Activated CD4-positive, alpha-beta T cell treated with anti-CD3 and anti-CD28 coated beads, Interleukin-2, amount 10 ng/mL, durations not matched to agents 7 days and 5 days (primary cell): ENCODE results near the gene NADK. TPM values are rescaled to one million over a fixed set of nuclear protein-coding genes. Genes with fewer than 3 reads are reported as not detected.
A peak's percentile ranks its signal among the peaks of the same experiment; 100 is the strongest.

ENCODE experiments used
- CTCF ChIA-PET: fragments of 350-600 bp; sonication (Branson Sonifier 250); formaldehyde crosslinking; loops from one replicate; lab custom pipeline; 2021; ENCODE audit warnings: antibody characterized with exemption; lab: Charles Lee
- POLR2A ChIA-PET: fragments of 350-600 bp; sonication (Branson Sonifier 250); formaldehyde crosslinking; loops from one replicate; lab custom pipeline; 2021; ENCODE audit warnings: antibody characterized with exemption; lab: Charles Lee
- DNase-seq: peaks from one replicate; pipeline ENCODE4 v3.0.0-alpha.2; 2020
- H3K27ac Mint-ChIP-seq: one replicate; pipeline ENCODE4 v1.8.0; 2021; ENCODE audit warnings: mild to moderate bottlenecking, moderate library complexity, mixed read lengths
- H3K27me3 Mint-ChIP-seq: one replicate; pipeline ENCODE4 v1.8.0; 2021; ENCODE audit warnings: mixed read lengths
- H3K36me3 Mint-ChIP-seq: one replicate; pipeline ENCODE4 v1.8.0; 2021; ENCODE audit warnings: low read depth, mixed read lengths
- H3K4me1 Mint-ChIP-seq: one replicate; pipeline ENCODE4 v1.8.0; 2021; ENCODE audit warnings: mixed read lengths
- H3K4me3 Mint-ChIP-seq: one replicate; pipeline ENCODE4 v1.8.0; 2021; ENCODE audit warnings: mild to moderate bottlenecking, moderate library complexity, mixed read lengths
- H3K9me3 Mint-ChIP-seq: one replicate; pipeline ENCODE4 v1.8.0; 2021; ENCODE audit warnings: mixed read lengths
- total RNA-seq, 2 experiments: library from RNA; stranded (reverse); gene quantifications; one replicate each; pipeline ENCODE4 v1.2.3, GENCODE V29; 2021

The NADK gene
- total RNA-seq, 2 experiments from 2014 or later = 76.6 to 78.7 TPM

DNA sequence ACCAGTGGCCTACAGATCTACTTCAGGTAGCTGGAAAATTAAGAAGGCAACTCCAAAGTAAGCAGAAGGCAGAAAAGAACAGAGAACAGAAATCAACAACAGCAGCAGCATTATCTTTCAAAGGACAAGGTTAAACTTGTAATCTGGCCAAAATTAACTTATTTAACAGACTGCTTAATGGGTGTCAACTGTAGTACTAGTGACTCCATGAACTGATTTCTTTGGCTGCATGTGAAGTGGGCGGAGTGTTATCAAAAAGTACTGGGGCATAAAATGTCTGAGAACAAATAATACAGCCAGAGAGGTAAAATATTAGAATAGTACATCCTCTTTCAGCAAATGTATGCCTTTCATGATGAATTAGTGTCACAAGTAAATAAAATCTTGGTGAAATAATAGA, 24.6 kb upstream of the NADK start:
- H3K27ac Mint-ChIP-seq = peak overlapping the region; percentile 51
- no peak overlapping the region for H3K4me3 Mint-ChIP-seq
- POLR2A ChIA-PET = no interaction called here
- no peak for DNase-seq
- CTCF ChIA-PET = interaction anchor here (0.6 to 1.8 kb wide), 2 partner anchors 47 to 83 kb away, joined by 3 read pairs; no protein-coding TSS in a partner anchor
- peaks cover 30% of the 10 kb centered on the region for H3K4me1 Mint-ChIP-seq
- no peaks in the 10 kb centered on the region for H3K9me3 Mint-ChIP-seq
- peaks cover 41% of the 10 kb centered on the region for H3K36me3 Mint-ChIP-seq
- no peaks in the 10 kb centered on the region for H3K27me3 Mint-ChIP-seq

DNA sequence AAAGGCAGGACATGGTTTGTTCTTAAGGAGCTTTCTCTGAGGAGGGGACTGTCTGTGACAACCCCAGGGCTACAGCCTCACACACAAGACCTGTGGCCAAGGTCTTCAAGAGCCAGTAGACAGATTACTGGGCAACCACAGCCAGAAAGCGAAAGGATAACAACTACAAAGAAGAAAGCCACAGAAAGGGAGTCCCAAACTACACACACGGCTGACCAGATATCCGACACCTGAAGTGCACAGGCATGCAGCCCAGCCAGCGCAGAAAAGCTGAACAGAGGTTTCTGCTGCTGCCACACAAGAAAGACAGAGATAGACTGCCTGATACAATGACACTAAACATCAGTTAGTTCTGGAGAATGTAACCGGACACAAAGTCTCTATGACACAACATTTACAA, 21.4 kb upstream of the NADK start:
- H3K9me3 Mint-ChIP-seq = no peaks in the 10 kb centered on the region
- H3K27me3 Mint-ChIP-seq = no peaks in the 10 kb centered on the region
- no peak for DNase-seq
- ChIA-PET POLR2A (no interaction called here), CTCF (interaction anchor here (1.4 kb wide), 2 partner anchors 20 to 24 kb away, joined by 3 to 4 read pairs; no protein-coding TSS in a partner anchor)
- H3K36me3 Mint-ChIP-seq = peaks cover 46% of the 10 kb centered on the region
- peaks cover 34% of the 10 kb centered on the region for H3K4me1 Mint-ChIP-seq
- no peak overlapping the region for H3K27ac Mint-ChIP-seq
- no peak overlapping the region for H3K4me3 Mint-ChIP-seq

DNA sequence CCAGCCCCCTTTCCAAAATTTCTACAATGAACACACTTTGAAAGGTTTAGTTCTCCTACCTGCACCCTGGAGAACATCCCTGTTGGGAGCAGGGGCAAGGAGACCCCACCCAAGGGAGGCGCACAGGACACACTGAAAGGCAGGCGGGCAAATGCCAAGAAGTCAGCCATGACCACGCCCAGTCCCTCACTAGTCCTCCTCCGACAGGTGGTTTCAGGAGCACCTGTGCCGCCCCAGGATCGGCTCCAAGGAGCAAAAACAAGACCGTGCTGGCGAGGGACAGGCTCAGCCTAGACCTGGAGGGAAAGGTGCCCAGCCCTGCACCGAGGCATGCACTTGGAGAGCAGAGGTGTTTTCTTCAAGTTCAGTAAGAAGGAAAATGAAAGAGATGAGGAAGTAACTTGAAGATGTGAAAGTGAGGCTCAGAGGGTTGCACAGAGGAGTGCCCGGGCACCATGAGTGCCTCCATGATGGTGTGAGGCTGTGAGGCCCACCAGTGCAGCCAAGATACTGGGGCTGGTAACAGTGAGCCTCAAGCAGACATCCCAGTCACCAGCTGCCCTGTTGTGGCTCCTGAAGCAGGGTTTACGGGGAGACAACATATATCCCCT, 19.6 kb upstream of the NADK start:
- peaks cover 48% of the 10 kb centered on the region for H3K36me3 Mint-ChIP-seq
- no peaks in the 10 kb centered on the region for H3K9me3 Mint-ChIP-seq
- H3K4me1 Mint-ChIP-seq = peaks cover 24% of the 10 kb centered on the region
- H3K4me3 Mint-ChIP-seq = peak overlapping the region; percentile 32
- no peaks in the 10 kb centered on the region for H3K27me3 Mint-ChIP-seq
- ChIA-PET POLR2A (no interaction called here), CTCF (interaction anchor here (0.9 to 1.1 kb wide), 2 partner anchors 9 to 98 kb away, joined by 3 to 8 read pairs; no protein-coding TSS in a partner anchor)
- H3K27ac Mint-ChIP-seq = no peak overlapping the region
- DNase-seq = no peak

DNA sequence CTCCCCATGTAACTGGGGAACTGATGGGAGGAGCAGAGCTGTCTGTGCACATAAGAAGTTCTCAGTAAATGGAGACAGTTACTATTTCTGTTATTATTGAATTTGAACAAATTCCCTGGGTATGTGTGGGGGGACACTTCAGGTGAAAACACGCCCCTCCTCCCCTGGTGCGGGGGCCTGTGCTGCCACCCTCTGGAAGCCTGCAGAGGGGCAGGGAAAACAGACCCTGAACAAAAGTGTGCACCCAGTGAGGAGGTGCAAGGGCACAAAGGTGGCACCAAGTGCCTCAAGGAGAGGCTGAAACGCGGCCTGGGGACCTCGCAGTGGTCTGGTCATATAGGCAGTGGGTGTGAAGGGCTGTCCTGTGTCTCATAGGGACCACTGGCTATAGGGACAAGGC, 18.2 kb upstream of the NADK start:
- DNase-seq = no peak
- peaks cover 47% of the 10 kb centered on the region for H3K36me3 Mint-ChIP-seq

GRCh38 chr1:1794999-1795398, 16.7 kb upstream of the NADK start:
- H3K4me1 Mint-ChIP-seq = peaks cover 13% of the 10 kb centered on the region
- H3K36me3 Mint-ChIP-seq = peaks cover 50% of the 10 kb centered on the region
- ChIA-PET POLR2A (interaction anchor here (0.6 kb wide), 1 partner anchor 71 kb away, joined by 5 read pairs; no protein-coding TSS in a partner anchor), CTCF (no interaction called here)
- DNase-seq = no peak
- no peak overlapping the region for H3K27ac Mint-ChIP-seq
- H3K27me3 Mint-ChIP-seq = no peaks in the 10 kb centered on the region
- no peaks in the 10 kb centered on the region for H3K9me3 Mint-ChIP-seq
- no peak overlapping the region for H3K4me3 Mint-ChIP-seq

More for the DNA sequence above, 18.2 kb upstream of the NADK start:
- no peaks in the 10 kb centered on the region for H3K27me3 Mint-ChIP-seq
- no peak overlapping the region for H3K4me3 Mint-ChIP-seq
- no peak overlapping the region for H3K27ac Mint-ChIP-seq
- no peaks in the 10 kb centered on the region for H3K9me3 Mint-ChIP-seq
- POLR2A ChIA-PET = no interaction called here
- peaks cover 19% of the 10 kb centered on the region for H3K4me1 Mint-ChIP-seq
- CTCF ChIA-PET = no interaction called here

DNA sequence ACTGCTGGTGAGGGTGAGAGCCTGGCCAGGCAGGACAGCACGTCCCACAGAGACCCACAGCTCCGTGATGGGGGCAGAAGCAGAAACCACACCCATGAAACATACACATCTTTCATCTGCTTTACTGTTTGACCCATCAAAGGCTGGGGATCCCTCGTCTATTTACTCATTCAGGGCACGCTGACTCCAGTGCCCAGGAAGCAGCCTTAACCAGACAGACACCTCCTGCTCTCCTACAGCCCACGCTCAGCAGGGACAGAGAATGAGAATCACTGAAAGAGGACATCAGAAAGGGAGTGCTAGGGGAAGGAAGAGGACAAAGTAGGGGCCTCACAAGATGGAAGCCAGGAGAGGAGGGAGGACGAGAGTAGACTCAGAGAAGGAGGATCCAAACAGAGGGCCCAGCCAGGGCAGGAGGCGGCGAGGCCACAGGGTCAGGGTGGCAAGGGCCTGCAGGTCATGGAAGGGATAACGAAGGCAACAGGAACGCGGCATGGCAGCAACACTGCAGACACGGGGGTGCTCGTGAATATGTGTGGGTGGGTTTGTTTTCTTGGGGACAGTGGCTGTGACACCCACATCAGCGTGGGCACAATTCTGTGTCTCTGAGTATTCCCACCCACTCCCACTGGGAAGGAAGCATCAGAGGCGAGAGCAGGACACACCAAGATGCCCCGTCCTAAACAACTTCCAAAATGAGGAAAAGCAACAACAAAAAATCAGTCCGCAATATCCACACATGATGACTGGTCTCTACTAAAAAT, 15.4 kb upstream of the NADK start:
- POLR2A ChIA-PET = no interaction called here
- Mint-ChIP-seq H3K36me3 (peaks cover 56% of the 10 kb centered on the region), H3K4me3 (no peak overlapping the region), H3K27me3 (no peaks in the 10 kb centered on the region), H3K27ac (no peak overlapping the region), H3K9me3 (no peaks in the 10 kb centered on the region), H3K4me1 (peaks cover 8% of the 10 kb centered on the region)
- no peak for DNase-seq
- CTCF ChIA-PET = no interaction called here

DNA sequence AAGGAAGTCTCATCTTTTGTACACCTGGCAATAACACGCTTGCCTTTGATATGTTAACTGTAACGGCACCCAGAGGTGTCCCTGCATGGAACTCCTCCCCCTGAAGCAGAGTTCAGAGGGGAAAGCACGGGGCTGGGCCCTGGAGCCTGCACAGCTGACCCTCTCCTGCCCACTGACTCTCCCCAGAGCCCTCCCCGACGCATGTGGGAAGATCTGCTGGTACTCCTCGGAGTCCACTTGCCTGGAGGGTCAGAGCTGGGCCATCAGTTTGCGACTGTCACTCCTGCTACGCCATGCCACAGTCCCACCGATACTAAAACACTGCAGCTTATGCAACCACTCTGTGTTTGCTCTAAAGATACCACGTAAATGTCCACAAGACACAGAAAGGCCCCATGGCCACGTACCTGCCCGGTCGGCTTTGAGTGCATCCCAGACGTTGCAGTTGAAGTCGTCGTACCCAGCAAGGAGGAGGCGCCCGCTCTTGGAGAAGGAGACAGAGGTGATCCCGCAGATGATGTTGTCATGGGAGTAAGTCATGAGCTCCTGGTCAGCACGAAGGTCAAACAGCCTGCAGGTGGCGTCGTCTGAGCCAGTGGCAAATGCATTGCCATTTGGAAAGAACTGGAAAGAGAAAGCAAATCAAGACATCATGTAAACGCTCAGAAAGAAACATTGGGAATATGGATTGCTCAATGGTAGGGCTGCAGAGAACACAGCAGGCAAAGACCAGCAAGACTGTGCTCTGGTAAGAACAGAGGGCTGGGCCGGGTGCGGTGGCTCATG, 10.6 kb upstream of the NADK start:
- Mint-ChIP-seq H3K4me1 (peaks cover 3% of the 10 kb centered on the region), H3K27ac (no peak overlapping the region), H3K36me3 (peaks cover 68% of the 10 kb centered on the region), H3K9me3 (no peaks in the 10 kb centered on the region), H3K4me3 (no peak overlapping the region), H3K27me3 (no peaks in the 10 kb centered on the region)
- ChIA-PET CTCF (interaction anchor here (1.0 to 1.6 kb wide), 2 partner anchors 10 to 116 kb away, joined by 3 read pairs; no protein-coding TSS in a partner anchor), POLR2A (no interaction called here)
- DNase-seq = peak; percentile 17

DNA sequence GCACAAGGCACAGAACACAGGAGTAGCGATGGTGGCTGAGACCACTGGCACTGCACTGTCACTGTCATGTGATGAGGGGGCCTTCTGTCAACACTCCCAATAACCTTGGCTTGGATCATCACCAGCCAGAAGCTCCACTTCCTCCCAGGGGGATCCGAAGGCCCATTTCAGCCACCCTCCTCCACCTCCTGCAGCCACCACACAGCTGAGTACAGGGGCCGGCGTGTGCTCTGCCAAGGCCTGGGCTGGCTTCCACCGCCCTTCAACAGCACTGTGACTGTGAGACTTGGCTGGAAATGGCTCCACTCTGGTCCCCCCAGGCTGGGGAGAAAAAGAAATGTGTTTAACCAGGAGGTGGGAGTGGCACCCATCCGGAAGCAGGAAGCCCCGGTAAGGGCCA, 9.9 kb upstream of the NADK start:
- Mint-ChIP-seq H3K4me1 (peaks cover 10% of the 10 kb centered on the region), H3K27ac (peak overlapping the region; percentile 80), H3K9me3 (no peaks in the 10 kb centered on the region), H3K36me3 (peaks cover 63% of the 10 kb centered on the region), H3K27me3 (no peaks in the 10 kb centered on the region), H3K4me3 (no peak overlapping the region)
- ChIA-PET POLR2A (no interaction called here), CTCF (interaction anchor here (1.6 kb wide), 1 partner anchor 10 kb away, joined by 3 read pairs; no protein-coding TSS in a partner anchor)
- DNase-seq = no peak

DNA sequence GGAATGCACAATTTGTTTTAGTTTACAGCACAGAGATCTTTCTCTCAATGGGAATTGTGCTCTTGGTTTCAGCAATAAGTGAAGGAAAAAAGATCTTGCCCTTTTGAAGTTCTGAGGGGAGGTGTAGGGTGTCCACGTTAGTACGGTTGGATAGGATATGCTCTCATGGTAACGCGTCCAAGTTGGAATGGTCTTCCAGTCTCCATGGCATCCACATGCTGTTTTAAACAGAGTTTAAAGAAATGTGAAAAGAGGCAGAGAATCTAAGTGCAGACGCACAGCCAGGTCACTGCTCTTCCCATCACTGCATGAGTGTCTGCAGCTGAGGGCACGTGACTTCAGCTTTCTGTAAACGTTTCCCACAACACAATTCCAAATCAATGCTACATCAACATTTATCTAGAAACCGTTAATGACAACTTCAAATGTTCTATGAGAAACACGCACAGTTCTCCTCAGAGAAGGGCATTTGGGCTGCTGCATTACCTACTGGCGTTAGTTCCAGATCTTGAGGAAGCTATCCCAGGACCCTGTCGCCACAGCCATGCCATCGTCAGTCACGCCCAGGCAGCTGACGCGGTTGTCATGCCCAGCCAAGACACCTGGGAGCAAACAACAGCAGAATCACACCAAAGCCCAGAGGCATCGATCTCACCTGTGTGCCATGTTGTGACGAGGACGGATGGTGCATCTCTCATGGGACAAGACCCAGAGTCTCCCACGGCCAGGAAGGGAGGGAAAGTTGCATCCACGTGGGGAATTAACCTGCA, 8.8 kb upstream of the NADK start:
- no peaks in the 10 kb centered on the region for H3K27me3 Mint-ChIP-seq
- ChIA-PET POLR2A (no interaction called here), CTCF (no interaction called here)
- H3K9me3 Mint-ChIP-seq = no peaks in the 10 kb centered on the region
- no peak overlapping the region for H3K27ac Mint-ChIP-seq
- H3K36me3 Mint-ChIP-seq = peaks cover 57% of the 10 kb centered on the region
- H3K4me1 Mint-ChIP-seq = peaks cover 20% of the 10 kb centered on the region
- no peak for DNase-seq
- H3K4me3 Mint-ChIP-seq = no peak overlapping the region

- ChIA-PET CTCF (no interaction called here), POLR2A (no interaction called here)
- H3K36me3 Mint-ChIP-seq = peaks cover 56% of the 10 kb centered on the region
- no peaks in the 10 kb centered on the region for H3K27me3 Mint-ChIP-seq
- no peak for DNase-seq
- H3K4me1 Mint-ChIP-seq = peaks cover 33% of the 10 kb centered on the region
- H3K4me3 Mint-ChIP-seq = no peak overlapping the region
- no peak overlapping the region for H3K27ac Mint-ChIP-seq
- no peaks in the 10 kb centered on the region for H3K9me3 Mint-ChIP-seq
Measured at GRCh38 chr1:1785666-1786065, 7.4 kb upstream of the NADK start.

GRCh38 chr1:1784933-1785332, 6.7 kb upstream of the NADK start:
- POLR2A ChIA-PET = no interaction called here
- no peak for DNase-seq
- Mint-ChIP-seq H3K9me3 (no peaks in the 10 kb centered on the region), H3K4me1 (peaks cover 40% of the 10 kb centered on the region), H3K36me3 (peaks cover 49% of the 10 kb centered on the region), H3K4me3 (no peak overlapping the region), H3K27ac (peak overlapping the region; percentile 36), H3K27me3 (no peaks in the 10 kb centered on the region)
- CTCF ChIA-PET = interaction anchor here (1.0 kb wide), 1 partner anchor 9 kb away, joined by 3 read pairs; no protein-coding TSS in a partner anchor

DNA sequence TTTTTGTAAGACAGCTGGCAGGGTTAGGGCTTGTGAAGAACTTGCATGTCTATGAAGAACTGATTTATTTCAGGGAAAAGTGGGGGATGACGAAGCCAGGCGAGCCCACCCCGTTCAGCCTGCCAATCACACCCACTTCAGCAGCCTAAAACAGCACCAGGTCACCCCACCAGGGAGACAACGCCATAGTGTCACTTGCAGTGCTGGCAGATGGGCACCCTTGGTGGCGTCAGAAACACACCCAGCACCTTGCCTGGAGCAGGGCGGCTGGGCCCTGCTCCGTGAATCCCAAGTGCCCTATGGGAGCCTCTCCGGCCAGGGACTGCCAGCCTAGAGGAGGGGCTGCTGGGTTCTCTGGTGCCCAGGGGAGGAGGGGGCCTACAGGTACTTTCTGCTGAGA, 5.0 kb upstream of the NADK start:
- no peaks in the 10 kb centered on the region for H3K27me3 Mint-ChIP-seq
- no peaks in the 10 kb centered on the region for H3K9me3 Mint-ChIP-seq
- peaks cover 46% of the 10 kb centered on the region for H3K4me1 Mint-ChIP-seq
- H3K27ac Mint-ChIP-seq = peak overlapping the region; percentile 85
- ChIA-PET CTCF (no interaction called here), POLR2A (no interaction called here)
- H3K4me3 Mint-ChIP-seq = no peak overlapping the region
- no peak for DNase-seq
- H3K36me3 Mint-ChIP-seq = peaks cover 41% of the 10 kb centered on the region
